PC-3 (cell line): ENCODE results near the gene ST3GAL5. TPM values are rescaled to one million over a fixed set of nuclear protein-coding genes. Genes with fewer than 3 reads are reported as not detected.

Experiments
- ATAC-seq: fragments of 200-7000 bp; cut with Tn5 transposase; 2 replicates; pipeline ENCODE4 v1.9.1; 2020; ENCODE audit warnings: mild to moderate bottlenecking, moderate library complexity
- BruUV-seq: library from RNA; stranded (reverse); fragments of 400-500 nt; replicated peaks from 2 replicates; lab custom pipeline; 2021; lab: Mats Ljungman, UMichigan
- CTCF ChIA-PET: fragments of 300-600 bp; sonication (Branson Sonifier 250); formaldehyde crosslinking; loops from one replicate; lab custom pipeline; 2022; ENCODE audit warnings: antibody characterized with exemption; lab: Charles Lee
- POLR2A ChIA-PET: fragments of 300-600 bp; sonication (Branson Sonifier 250); formaldehyde crosslinking; loops from one replicate; lab custom pipeline; 2022; ENCODE audit warnings: antibody characterized with exemption; ENCODE audit not compliant: unreplicated experiment; lab: Charles Lee
- DNase-seq: peaks from one replicate; pipeline ENCODE4 v3.0.0-alpha.2; 2015
- H2AFZ ChIP-seq: fragments of 300-600 bp; sonication (generic); 2 replicates; pipeline ENCODE4 v1.6.0; 2016; ENCODE audit warnings: antibody characterized with exemption, low read length
- H3F3A ChIP-seq: fragments of 300-600 bp; sonication (generic); one replicate; pipeline ENCODE4 v1.6.0; 2017; ENCODE audit warnings: antibody characterized with exemption, low read length, control low read depth, mild to moderate bottlenecking; ENCODE audit not compliant: unreplicated experiment
- H3K27ac ChIP-seq: fragments of 300-600 bp; sonication (generic); 2 replicates; pipeline ENCODE4 v1.5.1; 2016; ENCODE audit warnings: mild to moderate bottlenecking, low read length
- H3K27me3 ChIP-seq: fragments of 300-600 bp; sonication (generic); 2 replicates; pipeline ENCODE4 v1.6.1; 2016; ENCODE audit warnings: low read length, mixed read lengths
- H3K36me3 ChIP-seq: fragments of 300-600 bp; sonication (generic); 2 replicates; pipeline ENCODE4 v1.6.1; 2016; ENCODE audit warnings: low read depth, mixed run types, low read length, mixed read lengths
- H3K4me1 ChIP-seq: fragments of 300-600 bp; sonication (generic); 2 replicates; pipeline ENCODE4 v1.5.1; 2016; ENCODE audit warnings: low read length; ENCODE audit not compliant: insufficient read depth
- H3K4me2 ChIP-seq: fragments of 300-600 bp; sonication (generic); 2 replicates; pipeline ENCODE4 v1.6.0; 2016; ENCODE audit warnings: low read length
- H3K4me3 ChIP-seq: fragments of 300-600 bp; sonication (generic); 2 replicates; pipeline ENCODE4 v1.5.1; 2016; ENCODE audit warnings: mild to moderate bottlenecking, low read length, mixed read lengths
- H3K79me2 ChIP-seq: fragments of 300-600 bp; sonication (generic); 2 replicates; pipeline ENCODE4 v1.6.1; 2017; ENCODE audit warnings: low read length, mixed read lengths
- H3K9ac ChIP-seq: fragments of 300-600 bp; sonication (generic); 2 replicates; pipeline ENCODE4 v1.6.0; 2016; ENCODE audit warnings: mild to moderate bottlenecking, low read length
- H3K9me2 ChIP-seq: fragments of 300-600 bp; sonication (generic); replicated peaks from 2 replicates; pipeline ENCODE4 v1.6.1; 2016; ENCODE audit warnings: mixed run types, low read length, mixed read lengths
- H3K9me3 ChIP-seq: fragments of 300-600 bp; sonication (generic); 2 replicates; pipeline ENCODE4 v1.6.1; 2016; ENCODE audit warnings: low read length, mixed read lengths
- H4K20me1 ChIP-seq: fragments of 300-600 bp; sonication (generic); 2 replicates; pipeline ENCODE4 v1.6.1; 2016; ENCODE audit warnings: low read length, mixed read lengths
- CTCF ChIP-seq: fragments of 300-600 bp; sonication (generic); conservative IDR thresholded peaks from 2 replicates; pipeline ENCODE4 v1.5.1; 2017; ENCODE audit warnings: antibody characterized with exemption, low read depth, mild to moderate bottlenecking, low read length
- EZH2 ChIP-seq: fragments of 300-600 bp; sonication (generic); IDR thresholded peaks from one replicate; pipeline ENCODE4 v1.6.1; 2017; ENCODE audit warnings: antibody characterized with exemption, mild to moderate bottlenecking, low read length; ENCODE audit not compliant: unreplicated experiment
- EZH2phosphoT487 ChIP-seq: fragments of 300-600 bp; sonication (generic); IDR thresholded peaks from 2 replicates; pipeline ENCODE4 v1.6.1; 2018; ENCODE audit warnings: mild to moderate bottlenecking, antibody characterized with exemption, low read length, borderline replicate concordance
- intact Hi-C: fragments of 100-400 bp; cut with micrococcal nuclease; formaldehyde crosslinking; loops from 2 replicates; pipeline ENCODE4 v1.9.0; 2023
- total RNA-seq: library from RNA; depleted of rRNA; stranded (reverse); fragments of >200 nt; gene quantifications from 2 replicates; pipeline ENCODE4 v1.2.3, GENCODE V29; 2014

ST3GAL5 gene
- total RNA-seq, 1 experiment from 2014 or later: 0.87 TPM

GRCh38 chr2:85926931-85927661, 38.3 kb upstream of the ST3GAL5 start:
- BruUV-seq: no TSS peak
- Histone ChIP-seq H3K4me2 (no peak overlapping the region), H3K9me2 (no peaks in the 10 kb centered on the region), H4K20me1 (no peaks in the 10 kb centered on the region), H3K27ac (no peak overlapping the region), H2AFZ (no peak overlapping the region), H3K9ac (no peak overlapping the region), H3F3A (no peaks in the 10 kb centered on the region), H3K79me2 (no peaks in the 10 kb centered on the region), H3K36me3 (no peaks in the 10 kb centered on the region), H3K4me3 (no peak overlapping the region), H3K27me3 (no peaks in the 10 kb centered on the region), H3K9me3 (no peaks in the 10 kb centered on the region), H3K4me1 (peaks cover 19% of the 10 kb centered on the region)
- intact Hi-C loops: no loop called here
- ATAC-seq: no peak
- ChIA-PET POLR2A (no interaction called here), CTCF (no interaction called here)
- no peak for TF ChIP-seq CTCF
- no peak for TF ChIP-seq EZH2phosphoT487
- no peak for TF ChIP-seq EZH2
- peak; percentile 11 for DNase-seq

- Histone ChIP-seq H3K27ac (no peak overlapping the region), H3K79me2 (no peaks in the 10 kb centered on the region), H3K9me2 (no peaks in the 10 kb centered on the region), H3K36me3 (no peaks in the 10 kb centered on the region), H3K4me2 (no peak overlapping the region), H3K9me3 (no peaks in the 10 kb centered on the region), H4K20me1 (no peaks in the 10 kb centered on the region), H3F3A (no peaks in the 10 kb centered on the region), H2AFZ (no peak overlapping the region), H3K27me3 (no peaks in the 10 kb centered on the region), H3K9ac (no peak overlapping the region), H3K4me1 (peaks cover 25% of the 10 kb centered on the region), H3K4me3 (no peak overlapping the region)
- intact Hi-C loops: no loop called here
- no TSS peak for BruUV-seq
- ATAC-seq: no peak
- CTCF ChIA-PET: no interaction called here
- POLR2A ChIA-PET: no interaction called here
- no peak for DNase-seq
- TF ChIP-seq CTCF (no peak), EZH2phosphoT487 (no peak)
These were observed 37.7 kb upstream of the ST3GAL5 start for GRCh38 chr2:85926526-85926925.

GRCh38 chr2:85925216-85925671, 36.5 kb upstream of the ST3GAL5 start:
- CTCF ChIA-PET: no interaction called here

More at GRCh38 chr2:85925216-85925671, 36.5 kb upstream of the ST3GAL5 start:
- intact Hi-C loops: no loop called here
- Histone ChIP-seq H3F3A (no peaks in the 10 kb centered on the region), H3K27ac (no peak overlapping the region), H2AFZ (no peak overlapping the region), H3K9ac (no peak overlapping the region), H3K4me1 (peaks cover 29% of the 10 kb centered on the region), H3K27me3 (no peaks in the 10 kb centered on the region), H3K9me3 (no peaks in the 10 kb centered on the region), H3K9me2 (no peaks in the 10 kb centered on the region), H3K4me3 (no peak overlapping the region), H3K36me3 (no peaks in the 10 kb centered on the region), H3K4me2 (no peak overlapping the region), H4K20me1 (no peaks in the 10 kb centered on the region), H3K79me2 (no peaks in the 10 kb centered on the region)
- DNase-seq: no peak
- TF ChIP-seq EZH2 (no peak), EZH2phosphoT487 (no peak), CTCF (no peak)
- BruUV-seq: no TSS peak
- ATAC-seq: no peak
- POLR2A ChIA-PET: no interaction called here
